NCI-H510A (cell line): ENCODE measurements around the gene TBK1.

ENCODE experiments used
- DNase-seq: peaks from one replicate; lab custom pipeline; 2025; lab: John Stamatoyannopoulos, UW

TBK1 gene

DNA sequence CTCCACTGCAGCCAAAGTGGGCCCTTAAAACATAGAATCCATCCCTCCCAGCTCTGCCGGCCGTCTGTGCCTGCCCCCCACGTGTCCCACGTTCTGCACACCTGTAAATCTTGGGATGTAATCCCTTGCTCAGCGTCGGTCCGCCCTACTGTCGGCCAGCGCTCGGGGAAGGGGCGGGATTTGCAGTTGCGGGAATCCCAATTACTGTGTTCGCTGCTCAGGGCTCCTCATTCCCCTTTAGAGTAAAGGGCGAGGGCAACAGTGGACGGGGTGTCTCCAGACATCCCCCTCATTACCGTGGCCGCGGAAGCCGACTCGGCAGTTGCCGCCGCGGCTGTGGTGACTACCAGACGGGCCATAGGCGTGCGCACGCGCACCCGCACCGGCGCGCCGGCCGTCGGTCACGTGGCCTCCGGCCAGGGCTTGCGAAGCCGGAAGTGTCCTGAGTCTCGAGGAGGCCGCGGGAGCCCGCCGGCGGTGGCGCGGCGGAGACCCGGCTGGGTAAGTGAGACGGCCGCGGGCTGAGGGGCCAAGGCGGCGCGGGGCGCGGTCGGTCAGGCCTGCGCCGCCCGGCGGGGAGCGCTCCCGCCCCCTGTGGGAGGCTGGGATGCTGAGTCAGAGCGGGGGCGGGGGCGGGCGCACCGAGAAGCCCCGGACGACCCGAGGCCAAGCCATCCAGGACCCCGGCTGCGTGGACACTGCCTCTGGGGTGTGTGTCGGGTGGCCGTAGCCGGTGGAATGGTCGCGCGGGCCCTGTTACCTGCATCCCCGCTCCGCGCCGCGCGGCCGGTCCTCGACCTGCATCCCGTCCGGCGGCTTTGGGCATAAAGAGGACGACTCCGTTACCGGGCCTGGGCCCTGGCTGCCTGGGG, at the start of gene TBK1:
Gene TBK1, plus strand, starts transcription at position 434 of the 872 bp plus-strand sequence. CDS start 3,751 bp downstream, outside the sequence.
- DNase-seq, result peak; percentile 87

- no peak for DNase-seq
Observed at GRCh38 chr12:64402181-64402580, 49.7 kb upstream of the TBK1 start.

- peak; percentile 98 for DNase-seq
Observed at GRCh38 chr12:64403707-64404469, 48.0 kb upstream of the TBK1 start, which contains the start of gene XPOT. Gene XPOT (plus strand): TSS chr12:64404392. CDS start chr12:64410036, 5,644 bp downstream.

DNA sequence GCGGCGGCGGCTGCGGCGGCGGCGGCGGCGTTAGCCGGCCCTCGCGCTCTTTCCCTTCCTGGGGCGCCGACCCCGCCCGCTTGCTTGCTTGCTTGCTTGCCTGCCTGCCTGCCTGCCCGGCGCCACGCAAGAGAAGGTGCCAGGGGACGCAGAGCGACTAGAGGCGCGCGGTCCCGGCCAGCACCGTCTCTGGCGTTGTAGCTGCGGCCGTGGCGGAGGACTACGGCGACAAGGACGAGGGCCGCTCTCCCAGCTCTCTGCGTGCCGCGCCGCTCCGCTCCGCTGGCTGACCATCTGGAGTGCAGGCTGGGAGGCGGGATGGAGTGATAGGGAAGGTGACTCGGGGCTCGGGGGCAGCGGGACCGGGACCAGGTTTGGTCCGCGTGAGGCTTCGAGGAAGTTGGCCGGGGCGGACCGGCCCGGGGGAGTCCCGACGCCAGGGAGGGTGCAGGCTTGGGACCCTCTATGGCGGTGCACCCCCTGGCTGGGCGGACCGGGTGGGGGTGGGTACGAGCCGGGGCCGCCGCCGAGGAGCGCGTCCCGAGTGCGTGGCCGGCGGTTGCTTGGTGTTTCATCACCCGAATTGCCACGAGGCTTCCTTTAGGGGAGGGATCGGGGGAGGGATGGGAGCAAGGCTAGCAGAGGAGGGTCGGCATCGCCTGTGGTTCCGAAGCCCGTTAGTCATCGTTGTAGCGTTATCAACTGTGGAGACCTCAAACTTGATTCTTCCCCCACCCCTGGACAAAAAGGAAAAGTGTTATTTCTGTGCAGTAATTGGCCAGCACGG, 47.3 kb upstream of the TBK1 start:
- peak; percentile 45 for DNase-seq

DNA sequence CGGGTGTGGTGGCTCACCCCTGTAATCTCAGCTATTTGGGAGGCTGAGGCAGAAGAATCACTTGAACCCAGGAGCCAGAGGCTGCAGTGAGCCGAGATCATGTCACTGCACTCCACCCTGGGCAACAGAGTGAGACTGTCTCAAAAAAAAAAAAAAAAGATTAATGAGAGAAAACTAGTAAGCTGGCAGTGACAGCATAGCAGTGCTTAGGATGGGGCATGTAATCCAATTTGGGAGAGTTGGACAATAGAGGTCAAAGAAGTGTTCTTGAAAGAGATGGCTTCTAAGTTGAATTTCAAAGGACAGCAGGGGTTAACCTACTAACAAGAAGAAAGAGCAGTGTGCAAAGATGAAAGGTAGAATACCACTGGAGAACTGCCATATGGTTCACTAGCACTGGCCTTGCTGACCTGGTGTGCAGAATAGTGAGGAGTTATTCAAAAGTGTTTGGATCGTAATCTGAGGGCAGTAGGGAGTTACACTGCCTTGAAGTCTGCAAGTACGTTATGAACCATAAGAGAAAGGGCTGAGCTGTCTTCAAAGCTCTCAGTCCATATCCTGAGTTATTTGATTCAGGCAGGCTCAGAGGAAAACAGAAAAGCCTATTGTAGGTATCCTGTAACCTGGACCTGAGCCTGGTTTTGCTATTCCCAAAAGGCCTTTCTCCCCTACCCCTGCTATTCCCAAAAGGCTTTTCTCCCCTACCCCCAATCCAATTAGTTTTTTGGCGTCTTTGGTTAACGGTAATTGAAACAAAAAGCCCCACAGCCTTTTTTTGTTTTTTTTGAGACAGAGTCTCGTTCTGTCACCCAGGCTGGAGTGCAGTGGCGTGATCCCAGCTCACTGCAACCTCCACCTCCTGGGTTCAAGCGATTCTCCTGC, 44.3 kb upstream of the TBK1 start:
- DNase-seq, result no peak

GRCh38 chr12:64411427-64411826, 40.5 kb upstream of the TBK1 start:
- no peak for DNase-seq

GRCh38 chr12:64412459-64412858, 39.5 kb upstream of the TBK1 start:
- no peak for DNase-seq

GRCh38 chr12:64413884-64414283, 38.0 kb upstream of the TBK1 start:
- no peak for DNase-seq

- DNase-seq, result no peak
Observed at GRCh38 chr12:64418209-64418608, 33.7 kb upstream of the TBK1 start.

DNA sequence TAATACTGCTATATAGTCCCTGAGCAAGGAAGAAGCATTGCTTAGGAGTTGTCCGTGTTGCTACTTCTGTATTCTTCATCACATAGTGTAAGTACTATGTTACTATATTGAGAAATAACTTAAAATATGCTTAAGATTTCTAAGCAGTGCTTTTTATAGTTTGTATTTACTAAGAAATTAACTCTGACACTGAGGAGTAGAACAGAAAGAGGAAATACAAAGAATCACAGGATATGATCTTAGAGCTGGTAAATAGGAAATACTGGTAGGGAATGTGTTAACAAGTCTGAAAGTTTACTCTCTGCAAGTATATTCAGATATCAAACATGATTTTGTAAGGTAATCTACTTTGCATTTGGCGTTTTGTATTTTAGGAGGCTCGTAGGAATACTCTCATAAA, 32.2 kb upstream of the TBK1 start:
- no peak for DNase-seq

DNA sequence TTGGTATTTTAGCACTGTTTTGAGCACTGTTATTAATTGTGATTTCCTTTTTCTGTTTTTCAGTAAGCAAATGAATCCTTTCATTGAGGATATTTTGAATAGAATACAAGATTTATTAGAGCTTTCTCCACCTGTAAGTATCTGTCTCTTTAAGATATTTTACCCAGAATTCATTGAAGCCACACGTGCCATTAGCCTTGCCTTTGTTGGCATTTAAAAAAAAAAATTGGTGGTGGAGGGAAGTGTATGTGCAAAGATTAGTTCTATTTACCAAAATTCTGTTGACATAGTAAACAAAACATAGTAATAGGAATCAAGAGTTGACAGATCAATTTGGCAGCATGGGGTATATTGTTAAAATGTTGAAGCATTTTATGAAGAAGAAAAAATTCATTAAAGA, 23.9 kb upstream of the TBK1 start:
- DNase-seq, result no peak

DNA sequence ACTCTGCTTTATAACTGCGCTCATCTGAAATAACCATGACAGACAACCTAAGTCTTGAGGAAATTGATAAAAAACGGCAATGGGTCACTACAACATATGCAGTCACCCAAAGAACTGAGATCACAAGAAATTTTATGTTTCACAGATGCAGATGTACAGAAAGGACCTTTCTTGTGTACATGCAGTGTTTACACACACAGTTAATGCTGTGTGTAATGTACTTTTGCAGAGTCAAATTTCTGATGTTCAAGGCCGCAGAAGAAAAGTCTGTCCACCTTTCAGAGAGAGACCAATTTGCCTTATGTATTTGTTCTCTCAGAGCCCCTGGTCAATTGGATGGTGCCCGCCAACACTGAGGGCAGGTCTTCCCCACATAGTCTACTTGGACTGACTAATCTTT, 23.0 kb upstream of the TBK1 start:
- no peak for DNase-seq

GRCh38 chr12:64430886-64431285, 21.0 kb upstream of the TBK1 start:
- DNase-seq, result no peak

DNA sequence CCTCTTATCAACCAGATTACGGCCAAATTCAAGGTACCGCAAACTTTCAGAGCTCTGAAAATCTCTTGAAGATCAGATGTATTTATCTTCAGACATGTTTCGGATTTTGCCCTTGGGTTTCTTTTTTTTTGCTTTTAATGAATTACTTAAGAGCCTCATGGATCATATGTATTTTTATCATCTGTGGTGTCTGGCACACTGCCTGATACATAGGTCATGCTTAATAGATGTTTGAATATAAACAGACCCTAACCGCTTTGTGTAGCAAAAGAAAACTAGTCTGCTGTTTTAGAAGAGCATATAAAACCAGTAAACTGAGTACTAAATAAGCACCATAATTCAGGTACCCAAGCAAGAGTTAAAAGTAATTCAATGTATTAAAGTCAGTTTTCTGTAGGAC, 20.1 kb upstream of the TBK1 start:
- DNase-seq, result no peak

GRCh38 chr12:64433915-64434314, 18.0 kb upstream of the TBK1 start:
- no peak for DNase-seq

- no peak for DNase-seq
Observed at GRCh38 chr12:64440100-64440499, 11.8 kb upstream of the TBK1 start.

GRCh38 chr12:64445490-64445889, 6.4 kb upstream of the TBK1 start:
- DNase-seq, result no peak

GRCh38 chr12:64446295-64446694, 5.6 kb upstream of the TBK1 start:
- DNase-seq, result no peak

- DNase-seq, result no peak
Observed at GRCh38 chr12:64450057-64450640, 1.8 kb upstream of the TBK1 start.

GRCh38 chr12:64450711-64451486, 1.0 kb upstream of the TBK1 start:
- peak; percentile 2 for DNase-seq
